ENCODE data around the gene SPATA2. TPM values are rescaled to one million over a fixed set of nuclear protein-coding genes. Genes with fewer than 3 reads are reported as not detected.

SPATA2 gene
- total and polyA plus RNA-seq, 4 donors = 2.9 to 5.8 (median 4.3) TPM

Other genes with a start within 250 kb of the SPATA2 start
- 10 to 100 TPM; 35.9 to 38.3 TPM for gene B4GALT5, start 201.7 kb downstream of the SPATA2 start, total RNA-seq
- gene B4GALT5, start 201.7 kb downstream of the SPATA2 start, polyA plus RNA-seq = 1 to 10 TPM; 8.3 to 8.8 TPM
- 10 to 100 TPM; 12.5 to 14.6 TPM for gene SLC9A8, start 102.7 kb downstream of the SPATA2 start, total RNA-seq
- 10 to 100 TPM in 1 of 2 donors, 1 to 10 TPM in 1; 2.8 to 10.6 TPM for gene SLC9A8, start 102.7 kb downstream of the SPATA2 start, polyA plus RNA-seq
- gene RNF114, start 20.9 kb upstream of the SPATA2 start, total RNA-seq = 10 to 100 TPM; 46.8 to 70.6 TPM
- 10 to 100 TPM; 32.1 to 38.4 TPM for gene RNF114, start 20.9 kb upstream of the SPATA2 start, polyA plus RNA-seq
- gene SNAI1, start 67.5 kb upstream of the SPATA2 start, total RNA-seq = 10 to 100 TPM; 10.4 to 44.7 TPM
- gene SNAI1, start 67.5 kb upstream of the SPATA2 start, polyA plus RNA-seq = 1 to 10 TPM; 7.8 to 8.3 TPM
- gene UBE2V1, start 197.6 kb upstream of the SPATA2 start, total RNA-seq = 100 to 1,000 TPM; 106 to 107 TPM
- 10 to 100 TPM; 54.2 to 59.9 TPM for gene UBE2V1, start 197.6 kb upstream of the SPATA2 start, polyA plus RNA-seq
- gene PEDS1, start 238.2 kb upstream of the SPATA2 start, total RNA-seq = 10 to 100 TPM; 17.2 to 22.6 TPM
- gene PEDS1, start 238.2 kb upstream of the SPATA2 start, polyA plus RNA-seq = 10 to 100 TPM in 1 of 2 donors, 1 to 10 TPM in 1; 6.5 to 13.9 TPM